B cell (primary cell): ENCODE data around the gene SDK1. TPM values are rescaled to one million over a fixed set of nuclear protein-coding genes. Genes with fewer than 3 reads are reported as not detected.

Experiments
- ATAC-seq: fragments of 200-7000 bp; cut with Tn5 transposase; one replicate; pipeline ENCODE4 v1.10.0; 2021; ENCODE audit warnings: low read depth, mild to moderate bottlenecking, moderate number of reproducible peaks, moderate library complexity
- CTCF ChIA-PET: fragments of 350-600 bp; sonication (Branson Sonifier 250); formaldehyde crosslinking; loops from one replicate; lab custom pipeline; 2021; ENCODE audit warnings: antibody characterized with exemption, inconsistent platforms; lab: Charles Lee
- POLR2A ChIA-PET: fragments of 350-600 bp; sonication (Branson Sonifier 250); formaldehyde crosslinking; loops from one replicate; lab custom pipeline; 2021; ENCODE audit warnings: antibody characterized with exemption; lab: Charles Lee
- DNase-seq: peaks from one replicate; pipeline ENCODE4 v3.0.0; 2013
- H2AFZ ChIP-seq: 2 replicates; pipeline ENCODE4 v1.6.1; 2012; ENCODE audit warnings: mild to moderate bottlenecking, low read depth, low read length; ENCODE audit not compliant: insufficient read depth, poor library complexity, severe bottlenecking
- H3K27ac ChIP-seq, 2 donors: 1 replicate in 1 of 2; 2 replicates in 1 of 2; pipeline ENCODE4 v1.5.1; 2012 to 2013; ENCODE audit warnings: low read length in 2 of 2, mild to moderate bottlenecking in 2 of 2, moderate library complexity in 1 of 2
- H3K27me3 ChIP-seq, 4 experiments: fragments of 200-600 bp in 1 of 4; sonication (generic) in 1 of 4; replicated peaks in 1 of 4; 1 replicate in 2 of 4; 2 replicates in 2 of 4; pipeline versions ENCODE4 v1.6.1 to v1.7.0; 2013 to 2016; ENCODE audit warnings: low read length in 3 of 4, mild to moderate bottlenecking in 2 of 4, mixed read lengths in 1 of 4, moderate library complexity in 1 of 4; ENCODE audit not compliant: insufficient read depth in 4 of 4, control insufficient read depth in 3 of 4; ENCODE audit errors: control extremely low read depth in 1 of 4
- H3K36me3 ChIP-seq, 2 experiments: replicated peaks in 1 of 2; 1 replicate in 1 of 2; 2 replicates in 1 of 2; pipeline versions ENCODE4 v1.6.1 to v1.7.1; 2013; ENCODE audit warnings: low read length in 1 of 2; ENCODE audit not compliant: insufficient read depth in 2 of 2, control insufficient read depth in 1 of 2; ENCODE audit errors: control extremely low read depth in 1 of 2, extremely low read depth in 1 of 2
- H3K4me1 ChIP-seq, 2 donors: fragments of 200-600 bp in 1 of 2; sonication (generic) in 1 of 2; 1 replicate in 1 of 2; 2 replicates in 1 of 2; pipeline versions ENCODE4 v1.5.1 to v1.6.1; 2013 to 2017; ENCODE audit warnings: low read length in 2 of 2; ENCODE audit not compliant: control insufficient read depth in 2 of 2, insufficient read depth in 2 of 2
- H3K4me2 ChIP-seq: replicated peaks from 2 replicates; pipeline ENCODE3; 2012; ENCODE audit warnings: mild to moderate bottlenecking, low read depth, low read length; ENCODE audit not compliant: poor library complexity, severe bottlenecking
- H3K4me3 ChIP-seq, 5 experiments: fragments of 200-600 bp in 1 of 5; sonication (generic) in 1 of 5; 1 replicate in 3 of 5; 2 replicates in 2 of 5; pipeline versions ENCODE4 v1.5.1 to v1.7.0; 2011 to 2016; ENCODE audit warnings: low read length in 4 of 5, mild to moderate bottlenecking in 4 of 5, low read depth in 2 of 5, control low read depth in 1 of 5, moderate library complexity in 1 of 5; ENCODE audit not compliant: insufficient read depth in 1 of 5; ENCODE audit errors: control extremely low read depth in 1 of 5, extremely low read depth in 1 of 5
- H3K79me2 ChIP-seq: fragments of 200-600 bp; sonication (generic); one replicate; pipeline ENCODE4 v1.6.0; 2016; ENCODE audit warnings: low read length; ENCODE audit not compliant: control insufficient read depth, insufficient read depth
- H3K9ac ChIP-seq: fragments of 200-600 bp; sonication (generic); 2 replicates; pipeline ENCODE4 v1.6.1; 2017; ENCODE audit warnings: mild to moderate bottlenecking, low read length, moderate library complexity
- H3K9me3 ChIP-seq, 3 donors: one replicate each; pipeline versions ENCODE4 v1.6.1 to v1.7.1; 2013; ENCODE audit warnings: low read length in 2 of 3; ENCODE audit not compliant: control insufficient read depth in 2 of 3, insufficient read depth in 1 of 3; ENCODE audit errors: control extremely low read depth in 1 of 3
- H4K20me1 ChIP-seq: 2 replicates; pipeline ENCODE4 v1.6.0; 2012; ENCODE audit warnings: mild to moderate bottlenecking, low read length; ENCODE audit not compliant: insufficient read depth, control insufficient read depth, poor library complexity, severe bottlenecking
- H3K27ac Mint-ChIP-seq: one replicate; pipeline ENCODE4 v1.8.0; 2021; ENCODE audit warnings: mixed read lengths
- H3K27me3 Mint-ChIP-seq: one replicate; pipeline ENCODE4 v1.8.0; 2021; ENCODE audit warnings: mixed read lengths
- H3K4me1 Mint-ChIP-seq: one replicate; pipeline ENCODE4 v1.8.0; 2021; ENCODE audit warnings: mixed read lengths
- H3K4me3 Mint-ChIP-seq: one replicate; pipeline ENCODE4 v1.8.0; 2021; ENCODE audit warnings: mixed read lengths
- H3K9me3 Mint-ChIP-seq: one replicate; pipeline ENCODE4 v1.8.0; 2022; ENCODE audit warnings: mixed read lengths; ENCODE audit not compliant: insufficient read depth
- EZH2 ChIP-seq: IDR thresholded peaks from 2 replicates; pipeline ENCODE4 v1.6.1; 2012; ENCODE audit warnings: borderline replicate concordance, low read depth, mild to moderate bottlenecking, moderate library complexity, low read length; ENCODE audit not compliant: insufficient read depth, poor library complexity, severe bottlenecking
- WGBS: methylation state at CpG from one replicate; pipeline ENCODE4 v1.1.5; 2013; ENCODE audit warnings: missing lambda C conversion rate; ENCODE audit not compliant: insufficient coverage; 5-methylcytosine and 5-hydroxymethylcytosine counted together
- intact Hi-C: fragments of 100-400 bp; cut with micrococcal nuclease; formaldehyde crosslinking; loops from one replicate; pipeline ENCODE4 v1.10.0; 2022
- polyA plus RNA-seq: library from polyadenylated mRNA; depleted of rRNA; stranded (reverse); fragments of >200 nt; gene quantifications from 2 replicates; pipeline ENCODE4 v1.2.3, GENCODE V29; 2012
- total RNA-seq, 2 donors: library from RNA; stranded (reverse); fragments of 120-200 nt in 1 of 2; gene quantifications; 1 replicate in 1 of 2; 2 replicates in 1 of 2; pipeline versions ENCODE4 v1.2.3 to v1.2.4, GENCODE V29; 2013 to 2022
- TF ChIP-seq, protein P1 (sequence below): fragments of 200-600 bp; IDR thresholded peaks from one replicate; pipeline ENCODE4 v1.8.0; 2022; ENCODE audit warnings: antibody characterized with exemption, mild to moderate bottlenecking

The SDK1 gene
- total and polyA plus RNA-seq, 2 donors (not counting 1 experiment from before 2014, with no cell fraction given) = 0.73 to 2.0 TPM

DNA sequence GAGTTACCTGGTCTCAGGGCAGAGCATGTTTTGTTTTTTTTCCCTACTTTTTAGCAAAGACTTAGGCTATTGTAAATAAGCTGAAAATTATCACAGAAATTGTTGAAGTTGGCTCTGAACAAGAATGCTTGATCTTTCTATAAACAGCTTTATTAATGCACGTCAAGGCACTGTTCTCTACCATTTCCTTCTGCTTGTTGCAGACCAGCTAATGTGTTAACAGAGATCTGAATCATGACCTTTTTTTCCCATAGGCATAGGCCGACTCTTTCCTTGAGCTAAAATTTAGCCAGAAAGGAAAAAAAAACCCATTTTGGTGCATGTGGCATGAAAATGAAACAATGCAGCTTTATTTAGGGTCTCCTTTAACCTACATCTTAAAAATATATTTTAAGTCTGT is 248.5 kb downstream of the SDK1 start:
- no peak for ATAC-seq
- Mint-ChIP-seq H3K9me3 (no peaks in the 10 kb centered on the region), H3K27ac (no peak overlapping the region), H3K4me1 (no peaks in the 10 kb centered on the region), H3K4me3 (no peak overlapping the region), H3K27me3 (peaks cover 42% of the 10 kb centered on the region)
- no peak overlapping the region for H3K4me3 ChIP-seq
- no peak overlapping the region for H3K9ac ChIP-seq
- CTCF ChIA-PET = interaction anchor here (0.5 to 0.6 kb wide), 2 partner anchors 55 to 687 kb away, joined by 3 read pairs; no protein-coding TSS in a partner anchor
- POLR2A ChIA-PET = no interaction called here
- TF ChIP-seq, protein P1, sequence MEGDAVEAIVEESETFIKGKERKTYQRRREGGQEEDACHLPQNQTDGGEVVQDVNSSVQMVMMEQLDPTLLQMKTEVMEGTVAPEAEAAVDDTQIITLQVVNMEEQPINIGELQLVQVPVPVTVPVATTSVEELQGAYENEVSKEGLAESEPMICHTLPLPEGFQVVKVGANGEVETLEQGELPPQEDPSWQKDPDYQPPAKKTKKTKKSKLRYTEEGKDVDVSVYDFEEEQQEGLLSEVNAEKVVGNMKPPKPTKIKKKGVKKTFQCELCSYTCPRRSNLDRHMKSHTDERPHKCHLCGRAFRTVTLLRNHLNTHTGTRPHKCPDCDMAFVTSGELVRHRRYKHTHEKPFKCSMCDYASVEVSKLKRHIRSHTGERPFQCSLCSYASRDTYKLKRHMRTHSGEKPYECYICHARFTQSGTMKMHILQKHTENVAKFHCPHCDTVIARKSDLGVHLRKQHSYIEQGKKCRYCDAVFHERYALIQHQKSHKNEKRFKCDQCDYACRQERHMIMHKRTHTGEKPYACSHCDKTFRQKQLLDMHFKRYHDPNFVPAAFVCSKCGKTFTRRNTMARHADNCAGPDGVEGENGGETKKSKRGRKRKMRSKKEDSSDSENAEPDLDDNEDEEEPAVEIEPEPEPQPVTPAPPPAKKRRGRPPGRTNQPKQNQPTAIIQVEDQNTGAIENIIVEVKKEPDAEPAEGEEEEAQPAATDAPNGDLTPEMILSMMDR = no peak
- TF ChIP-seq EZH2 = no peak
- no peaks in the 10 kb centered on the region for H3K4me1 ChIP-seq
- H2AFZ ChIP-seq = no peak overlapping the region
- DNase-seq = no peak
- H3K9me3 ChIP-seq = no peaks in the 10 kb centered on the region
- H3K27me3 ChIP-seq = peaks cover 0 to 2% (median 0%) of the 10 kb centered on the region in 4 experiments
- H3K4me2 ChIP-seq = no peak overlapping the region
- H3K36me3 ChIP-seq = no peaks in the 10 kb centered on the region
- no peaks in the 10 kb centered on the region for H3K79me2 ChIP-seq
- no peak overlapping the region for H3K27ac ChIP-seq
- H4K20me1 ChIP-seq = no peaks in the 10 kb centered on the region
- WGBS = no CpG with 5 or more reads among the region's 2 CpGs
- intact Hi-C loops = no loop called here

DNA sequence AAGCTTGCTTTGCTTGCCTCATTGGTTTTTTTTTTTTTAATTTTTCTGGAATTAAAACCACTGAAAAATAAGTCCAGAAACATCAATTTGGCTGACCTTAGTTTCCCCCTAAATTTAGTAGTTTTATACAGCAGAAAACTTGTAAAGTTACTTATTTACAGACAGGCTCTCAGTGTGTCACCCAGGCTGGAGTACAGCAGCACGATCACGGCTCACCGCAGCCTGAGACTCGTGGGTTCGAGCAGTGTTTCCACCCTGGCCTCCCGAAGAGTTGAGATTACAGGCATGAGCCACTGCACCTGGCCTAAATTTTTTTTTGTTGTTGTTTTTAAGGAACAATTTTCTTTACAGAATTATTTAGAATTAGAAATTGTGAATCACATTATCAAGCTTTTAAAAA is 250.5 kb downstream of the SDK1 start:
- Mint-ChIP-seq H3K27ac (no peak overlapping the region), H3K4me3 (no peak overlapping the region), H3K4me1 (no peaks in the 10 kb centered on the region), H3K27me3 (peaks cover 58% of the 10 kb centered on the region), H3K9me3 (peaks cover 5% of the 10 kb centered on the region)
- no peak for ATAC-seq
- H3K79me2 ChIP-seq = no peaks in the 10 kb centered on the region
- intact Hi-C loops = no loop called here
- H3K9me3 ChIP-seq = peaks cover 0 to 1% (median 0%) of the 10 kb centered on the region in 3 donors
- ChIA-PET CTCF (no interaction called here), POLR2A (no interaction called here)
- TF ChIP-seq, protein P1 = no peak
- no peak for TF ChIP-seq EZH2
- no peak for DNase-seq
- no peak overlapping the region for H3K4me2 ChIP-seq
- 95% methylated on average over 4 of the region's 6 CpGs for WGBS
- no peaks in the 10 kb centered on the region for H3K4me1 ChIP-seq
- no peak overlapping the region for H3K9ac ChIP-seq
- no peak overlapping the region for H3K27ac ChIP-seq
- H4K20me1 ChIP-seq = no peaks in the 10 kb centered on the region
- H2AFZ ChIP-seq = no peak overlapping the region
- no peak overlapping the region for H3K4me3 ChIP-seq
- H3K27me3 ChIP-seq = peaks cover 0 to 2% (median 0%) of the 10 kb centered on the region in 4 experiments
- no peaks in the 10 kb centered on the region for H3K36me3 ChIP-seq
